ENCODE results near the gene NUMA1.

Gene NUMA1

GRCh38 chr11:72085621-72086351 lies 5.4 kb upstream of the NUMA1 start:
- no peak for DNase-seq (ENCODE audit: low read depth)
- no peak for TF ChIP-seq CTCF (IDR thresholded peaks at IDR 0.05; ENCODE audit: low read length, missing control alignments)
- H3K4me3 ChIP-seq (replicated peaks; ENCODE audit: low read depth, low read length): no peak overlapping the region

- TF ChIP-seq CTCF (IDR thresholded peaks at IDR 0.05; ENCODE audit: low read length, missing control alignments): no peak
- H3K4me3 ChIP-seq (replicated peaks; ENCODE audit: low read depth, low read length): no peak overlapping the region
- DNase-seq (ENCODE audit: low read depth): no peak
These were observed 4.6 kb upstream of the NUMA1 start for GRCh38 chr11:72084965-72085364.

DNA sequence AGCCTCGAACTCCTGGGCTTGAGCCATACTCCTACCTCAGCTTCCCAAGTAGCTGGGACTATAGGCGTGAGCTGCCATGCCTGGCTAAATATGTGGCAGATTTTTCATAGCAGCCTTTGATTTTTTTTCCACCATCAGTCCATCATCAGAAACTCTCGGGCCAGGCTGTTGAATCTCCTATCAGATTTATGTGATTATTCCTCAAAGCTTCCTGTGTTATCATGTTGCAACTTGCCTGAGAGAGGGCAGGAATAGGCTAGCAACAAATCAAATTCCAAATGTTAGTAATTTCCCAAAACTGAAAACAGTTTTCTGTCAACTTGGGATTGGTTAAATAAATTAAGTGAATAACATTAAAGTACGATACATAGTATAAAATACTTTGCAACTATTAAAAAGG lies 3.7 kb upstream of the NUMA1 start:
- no peak overlapping the region for H3K4me3 ChIP-seq (replicated peaks; ENCODE audit: low read depth, low read length)
- no peak for TF ChIP-seq CTCF (IDR thresholded peaks at IDR 0.05; ENCODE audit: low read length, missing control alignments)
- DNase-seq (ENCODE audit: low read depth): no peak

- TF ChIP-seq CTCF (IDR thresholded peaks at IDR 0.05; ENCODE audit: low read length, missing control alignments): no peak
- DNase-seq (ENCODE audit: low read depth): no peak
These were observed 3.1 kb upstream of the NUMA1 start for GRCh38 chr11:72083414-72083813.

DNA sequence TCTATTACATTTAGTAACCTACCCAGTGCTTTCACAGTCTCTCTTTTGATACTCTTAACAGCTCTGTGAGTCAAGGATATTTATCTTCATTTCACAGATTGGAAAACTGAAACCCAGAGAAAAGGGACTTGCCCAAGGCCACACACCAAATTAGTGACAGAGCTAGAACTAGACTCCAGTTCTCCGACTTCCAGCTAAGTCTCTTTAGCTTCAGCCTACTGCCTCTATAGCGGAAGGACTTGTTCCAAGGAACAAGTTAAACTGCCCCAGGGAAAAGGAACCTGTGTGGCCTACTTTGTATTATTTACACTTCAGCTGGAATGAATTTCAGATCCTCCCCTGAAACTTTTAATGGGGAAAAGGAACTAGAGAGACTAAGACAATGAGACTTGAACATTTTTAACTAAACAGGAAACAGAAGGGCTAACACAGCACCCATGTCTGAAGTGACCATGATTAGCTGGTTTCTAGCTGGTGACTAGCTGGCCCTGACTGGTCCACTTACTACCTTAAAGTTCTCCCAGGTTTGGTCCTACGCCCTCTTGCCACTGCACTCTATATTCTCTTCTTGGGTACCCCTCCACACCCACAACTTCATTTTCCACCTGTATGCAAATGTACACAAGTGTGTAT lies 1.6 kb upstream of the NUMA1 start:
- no peak for DNase-seq (ENCODE audit: low read depth)
- no peak overlapping the region for H3K4me3 ChIP-seq (replicated peaks; ENCODE audit: low read depth, low read length)
- TF ChIP-seq CTCF (IDR thresholded peaks at IDR 0.05; ENCODE audit: low read length, missing control alignments): no peak

More at GRCh38 chr11:72083414-72083813, 3.1 kb upstream of the NUMA1 start:
- no peak overlapping the region for H3K4me3 ChIP-seq (replicated peaks; ENCODE audit: low read depth, low read length)

DNA sequence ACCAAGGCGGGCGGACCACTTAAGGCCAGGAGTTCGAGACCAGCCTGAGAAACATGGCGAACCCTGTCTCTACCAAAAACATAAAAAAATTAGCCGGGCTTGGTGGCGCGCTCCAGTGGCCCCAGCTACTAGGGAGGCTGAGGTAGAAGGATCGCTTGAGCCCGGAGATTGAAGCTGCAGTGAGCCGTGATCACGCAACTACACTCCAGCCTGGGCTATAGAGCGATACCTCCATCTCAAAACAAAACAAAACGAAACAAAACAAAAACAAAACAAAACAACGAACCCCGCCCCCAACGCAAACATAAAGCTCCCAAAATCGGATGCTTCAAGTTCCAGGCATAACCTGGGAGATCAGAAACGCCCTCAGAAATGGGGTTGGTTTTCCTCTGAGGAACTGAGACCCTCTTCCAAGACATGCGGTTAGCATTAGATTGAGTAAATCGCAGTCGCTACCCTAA lies 872 bp upstream of the NUMA1 start:
- TF ChIP-seq CTCF (IDR thresholded peaks at IDR 0.05; ENCODE audit: low read length, missing control alignments): no peak
- peak overlapping the region; percentile 62 for H3K4me3 ChIP-seq (replicated peaks; ENCODE audit: low read depth, low read length)
- DNase-seq (ENCODE audit: low read depth): no peak

Data from fibroblast of pulmonary artery (primary cell).